PC-3 (cell line): Measurements from ENCODE around the gene CBL. TPM values are rescaled to one million over a fixed set of nuclear protein-coding genes. Genes with fewer than 3 reads are reported as not detected.

Source experiments
- ATAC-seq: fragments of 200-7000 bp; cut with Tn5 transposase; 2 replicates; pipeline ENCODE4 v1.9.1; 2020; ENCODE audit warnings: mild to moderate bottlenecking, moderate library complexity
- BruUV-seq: library from RNA; stranded (reverse); fragments of 400-500 nt; replicated peaks from 2 replicates; lab custom pipeline; 2021; lab: Mats Ljungman, UMichigan
- CTCF ChIA-PET: fragments of 300-600 bp; sonication (Branson Sonifier 250); formaldehyde crosslinking; loops from one replicate; lab custom pipeline; 2022; ENCODE audit warnings: antibody characterized with exemption; lab: Charles Lee
- POLR2A ChIA-PET: fragments of 300-600 bp; sonication (Branson Sonifier 250); formaldehyde crosslinking; loops from one replicate; lab custom pipeline; 2022; ENCODE audit warnings: antibody characterized with exemption; ENCODE audit not compliant: unreplicated experiment; lab: Charles Lee
- DNase-seq: peaks from one replicate; pipeline ENCODE4 v3.0.0-alpha.2; 2015
- H2AFZ ChIP-seq: fragments of 300-600 bp; sonication (generic); 2 replicates; pipeline ENCODE4 v1.6.0; 2016; ENCODE audit warnings: antibody characterized with exemption, low read length
- H3F3A ChIP-seq: fragments of 300-600 bp; sonication (generic); one replicate; pipeline ENCODE4 v1.6.0; 2017; ENCODE audit warnings: antibody characterized with exemption, low read length, control low read depth, mild to moderate bottlenecking; ENCODE audit not compliant: unreplicated experiment
- H3K27ac ChIP-seq: fragments of 300-600 bp; sonication (generic); 2 replicates; pipeline ENCODE4 v1.5.1; 2016; ENCODE audit warnings: mild to moderate bottlenecking, low read length
- H3K27me3 ChIP-seq: fragments of 300-600 bp; sonication (generic); 2 replicates; pipeline ENCODE4 v1.6.1; 2016; ENCODE audit warnings: low read length, mixed read lengths
- H3K36me3 ChIP-seq: fragments of 300-600 bp; sonication (generic); 2 replicates; pipeline ENCODE4 v1.6.1; 2016; ENCODE audit warnings: low read depth, mixed run types, low read length, mixed read lengths
- H3K4me1 ChIP-seq: fragments of 300-600 bp; sonication (generic); 2 replicates; pipeline ENCODE4 v1.5.1; 2016; ENCODE audit warnings: low read length; ENCODE audit not compliant: insufficient read depth
- H3K4me2 ChIP-seq: fragments of 300-600 bp; sonication (generic); 2 replicates; pipeline ENCODE4 v1.6.0; 2016; ENCODE audit warnings: low read length
- H3K4me3 ChIP-seq: fragments of 300-600 bp; sonication (generic); 2 replicates; pipeline ENCODE4 v1.5.1; 2016; ENCODE audit warnings: mild to moderate bottlenecking, low read length, mixed read lengths
- H3K79me2 ChIP-seq: fragments of 300-600 bp; sonication (generic); 2 replicates; pipeline ENCODE4 v1.6.1; 2017; ENCODE audit warnings: low read length, mixed read lengths
- H3K9ac ChIP-seq: fragments of 300-600 bp; sonication (generic); 2 replicates; pipeline ENCODE4 v1.6.0; 2016; ENCODE audit warnings: mild to moderate bottlenecking, low read length
- H3K9me2 ChIP-seq: fragments of 300-600 bp; sonication (generic); replicated peaks from 2 replicates; pipeline ENCODE4 v1.6.1; 2016; ENCODE audit warnings: mixed run types, low read length, mixed read lengths
- H3K9me3 ChIP-seq: fragments of 300-600 bp; sonication (generic); 2 replicates; pipeline ENCODE4 v1.6.1; 2016; ENCODE audit warnings: low read length, mixed read lengths
- H4K20me1 ChIP-seq: fragments of 300-600 bp; sonication (generic); 2 replicates; pipeline ENCODE4 v1.6.1; 2016; ENCODE audit warnings: low read length, mixed read lengths
- EZH2 ChIP-seq: fragments of 300-600 bp; sonication (generic); IDR thresholded peaks from one replicate; pipeline ENCODE4 v1.6.1; 2017; ENCODE audit warnings: antibody characterized with exemption, mild to moderate bottlenecking, low read length; ENCODE audit not compliant: unreplicated experiment
- EZH2phosphoT487 ChIP-seq: fragments of 300-600 bp; sonication (generic); IDR thresholded peaks from 2 replicates; pipeline ENCODE4 v1.6.1; 2018; ENCODE audit warnings: mild to moderate bottlenecking, antibody characterized with exemption, low read length, borderline replicate concordance
- intact Hi-C: fragments of 100-400 bp; cut with micrococcal nuclease; formaldehyde crosslinking; loops from 2 replicates; pipeline ENCODE4 v1.9.0; 2023
- total RNA-seq: library from RNA; depleted of rRNA; stranded (reverse); fragments of >200 nt; gene quantifications from 2 replicates; pipeline ENCODE4 v1.2.3, GENCODE V29; 2014
- TF ChIP-seq, protein P1 (sequence below): fragments of 300-600 bp; sonication (generic); conservative IDR thresholded peaks from 2 replicates; pipeline ENCODE4 v1.5.1; 2017; ENCODE audit warnings: antibody characterized with exemption, low read depth, mild to moderate bottlenecking, low read length

The CBL gene
- total RNA-seq, 1 experiment from 2014 or later = 11.4 TPM

DNA sequence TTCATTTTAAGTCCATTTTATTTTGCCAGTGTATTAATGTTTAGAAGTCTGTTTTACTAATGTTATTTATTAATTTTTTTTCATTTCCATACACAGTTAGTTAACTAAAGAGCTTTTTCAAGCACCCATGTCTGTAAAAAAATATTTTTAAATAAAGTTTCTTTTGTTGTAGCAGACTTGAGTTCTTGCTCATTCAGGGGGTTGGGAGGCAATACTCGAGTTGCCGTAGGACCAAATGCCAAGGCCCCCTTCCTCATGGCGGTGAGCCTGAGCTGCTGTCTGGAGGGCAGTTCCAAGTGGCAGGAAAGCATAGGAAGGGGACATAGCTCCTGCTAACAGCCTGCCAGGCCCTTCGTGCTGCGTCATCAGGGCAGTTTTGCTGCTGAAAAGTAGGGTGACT, 101.8 kb downstream of the CBL start:
- POLR2A ChIA-PET = no interaction called here
- no peak for ATAC-seq
- H3K4me3 ChIP-seq = no peak overlapping the region

DNA sequence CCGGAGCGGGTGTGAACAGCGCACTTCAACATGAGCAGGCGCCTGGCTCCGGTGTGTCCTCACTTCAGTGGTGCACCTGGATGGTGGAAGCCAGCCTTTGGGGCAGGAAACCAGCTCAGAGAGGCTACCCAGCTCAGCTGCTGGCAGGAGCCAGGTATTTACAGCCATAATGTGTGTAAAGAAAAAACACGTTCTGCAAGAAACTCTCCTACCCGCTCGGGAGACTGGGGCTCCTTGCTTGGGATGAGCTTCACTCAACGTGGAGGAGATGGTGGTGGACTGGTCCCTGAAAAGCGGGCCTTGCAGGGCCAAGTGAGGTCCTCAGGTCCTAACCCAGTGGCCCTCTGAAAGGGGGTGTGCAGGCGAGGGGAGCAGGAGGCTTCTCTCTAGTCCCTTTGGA, 103.3 kb downstream of the CBL start:
- peaks cover 44% of the 10 kb centered on the region for H3K36me3 ChIP-seq
- DNase-seq = no peak
- no peaks in the 10 kb centered on the region for H4K20me1 ChIP-seq
- ATAC-seq = no peak
- no peak overlapping the region for H3K9ac ChIP-seq
- H2AFZ ChIP-seq = no peak overlapping the region
- POLR2A ChIA-PET = no interaction called here
- no peak overlapping the region for H3K27ac ChIP-seq
- H3K4me2 ChIP-seq = no peak overlapping the region
- no peaks in the 10 kb centered on the region for H3K4me1 ChIP-seq
- H3K79me2 ChIP-seq = peaks cover 4% of the 10 kb centered on the region
- no peaks in the 10 kb centered on the region for H3K9me3 ChIP-seq
- H3K9me2 ChIP-seq = no peaks in the 10 kb centered on the region
- no peak for TF ChIP-seq EZH2phosphoT487
- TF ChIP-seq, protein P1, sequence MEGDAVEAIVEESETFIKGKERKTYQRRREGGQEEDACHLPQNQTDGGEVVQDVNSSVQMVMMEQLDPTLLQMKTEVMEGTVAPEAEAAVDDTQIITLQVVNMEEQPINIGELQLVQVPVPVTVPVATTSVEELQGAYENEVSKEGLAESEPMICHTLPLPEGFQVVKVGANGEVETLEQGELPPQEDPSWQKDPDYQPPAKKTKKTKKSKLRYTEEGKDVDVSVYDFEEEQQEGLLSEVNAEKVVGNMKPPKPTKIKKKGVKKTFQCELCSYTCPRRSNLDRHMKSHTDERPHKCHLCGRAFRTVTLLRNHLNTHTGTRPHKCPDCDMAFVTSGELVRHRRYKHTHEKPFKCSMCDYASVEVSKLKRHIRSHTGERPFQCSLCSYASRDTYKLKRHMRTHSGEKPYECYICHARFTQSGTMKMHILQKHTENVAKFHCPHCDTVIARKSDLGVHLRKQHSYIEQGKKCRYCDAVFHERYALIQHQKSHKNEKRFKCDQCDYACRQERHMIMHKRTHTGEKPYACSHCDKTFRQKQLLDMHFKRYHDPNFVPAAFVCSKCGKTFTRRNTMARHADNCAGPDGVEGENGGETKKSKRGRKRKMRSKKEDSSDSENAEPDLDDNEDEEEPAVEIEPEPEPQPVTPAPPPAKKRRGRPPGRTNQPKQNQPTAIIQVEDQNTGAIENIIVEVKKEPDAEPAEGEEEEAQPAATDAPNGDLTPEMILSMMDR = no peak
- no peak for TF ChIP-seq EZH2
- H3F3A ChIP-seq = no peaks in the 10 kb centered on the region
- intact Hi-C loops = no loop called here
- CTCF ChIA-PET = no interaction called here
- H3K27me3 ChIP-seq = no peaks in the 10 kb centered on the region
- no TSS peak for BruUV-seq
- H3K4me3 ChIP-seq = no peak overlapping the region

More for the DNA sequence above, 101.8 kb downstream of the CBL start:
- H3K27me3 ChIP-seq = no peaks in the 10 kb centered on the region
- H3F3A ChIP-seq = no peaks in the 10 kb centered on the region
- H2AFZ ChIP-seq = no peak overlapping the region
- H3K9me3 ChIP-seq = no peaks in the 10 kb centered on the region
- no TSS peak for BruUV-seq
- H4K20me1 ChIP-seq = no peaks in the 10 kb centered on the region
- no peaks in the 10 kb centered on the region for H3K79me2 ChIP-seq
- no peak overlapping the region for H3K4me2 ChIP-seq
- no peak overlapping the region for H3K9ac ChIP-seq
- peaks cover 47% of the 10 kb centered on the region; the same call in 1 of the 2 replicates for H3K36me3 ChIP-seq
- TF ChIP-seq EZH2 (no peak), EZH2phosphoT487 (no peak)
- TF ChIP-seq, protein P1 = no peak
- no peak overlapping the region for H3K27ac ChIP-seq
- no peak for DNase-seq
- CTCF ChIA-PET = interaction anchor here (0.5 to 0.7 kb wide), 5 partner anchors 10 to 313 kb away, joined by 3 to 12 read pairs (median 5); no protein-coding TSS in a partner anchor
- H3K9me2 ChIP-seq = no peaks in the 10 kb centered on the region
- H3K4me1 ChIP-seq = no peaks in the 10 kb centered on the region
- intact Hi-C loops = no loop called here

DNA sequence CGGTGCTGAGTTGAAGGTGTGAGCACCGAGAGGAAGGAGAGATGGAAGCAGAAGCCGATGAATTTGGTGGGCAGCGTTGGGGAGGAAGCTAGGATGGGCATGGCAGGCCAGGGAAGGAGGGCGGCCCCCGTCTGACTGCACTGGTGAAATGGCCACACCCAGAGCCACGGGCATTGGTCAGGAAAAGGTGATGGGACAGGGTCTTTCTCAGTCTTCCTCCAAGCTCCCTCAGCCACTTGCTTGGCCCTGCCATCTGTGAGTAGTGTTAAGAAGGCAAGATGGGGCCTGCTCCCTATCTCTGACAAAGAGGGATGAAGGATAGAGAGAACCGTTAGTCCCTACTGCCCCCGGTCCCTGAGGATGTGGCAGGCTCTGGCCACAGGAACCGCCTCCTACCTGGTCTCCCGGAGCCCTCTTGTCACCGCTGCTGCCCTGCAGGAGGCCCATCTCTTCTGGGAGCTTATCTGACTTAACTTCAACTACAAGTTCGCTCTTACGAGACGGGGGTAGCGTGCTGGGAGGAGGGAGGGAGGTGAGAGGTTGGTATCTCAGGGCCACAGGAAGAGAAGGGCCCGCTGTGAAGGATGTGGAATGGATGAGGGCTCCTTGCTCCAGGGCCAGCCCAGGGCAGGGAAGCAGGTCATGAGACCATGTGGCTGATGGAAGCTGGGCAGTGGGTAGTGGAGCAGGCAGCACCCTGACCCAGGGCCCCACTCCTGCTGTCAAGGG, 104.0 kb downstream of the CBL start:
- Histone ChIP-seq H3K9ac (no peak overlapping the region), H4K20me1 (0 out of 2 replicates have a peak, but pooled peaks cover 5% of the 10 kb centered on the region), H3K79me2 (peaks cover 11% of the 10 kb centered on the region), H3F3A (no peaks in the 10 kb centered on the region), H3K27me3 (no peaks in the 10 kb centered on the region), H3K4me3 (no peak overlapping the region), H3K9me3 (no peaks in the 10 kb centered on the region), H3K9me2 (no peaks in the 10 kb centered on the region), H3K4me2 (no peak overlapping the region), H3K27ac (no peak overlapping the region), H3K36me3 (peaks cover 49% of the 10 kb centered on the region), H3K4me1 (peaks cover 4% of the 10 kb centered on the region), H2AFZ (no peak overlapping the region)
- ChIA-PET POLR2A (no interaction called here), CTCF (no interaction called here)
- no peak for TF ChIP-seq EZH2phosphoT487
- TF ChIP-seq, protein P1 = no peak
- TF ChIP-seq EZH2 = no peak
- ATAC-seq (no peak), DNase-seq (no peak)
- intact Hi-C loops = no loop called here
- no TSS peak for BruUV-seq
